NCI-H2171 (cell line): ENCODE results near the gene EPHA6.

Experiments
- DNase-seq: peaks from one replicate; lab custom pipeline; 2025; lab: John Stamatoyannopoulos, UW

Gene EPHA6

GRCh38 chr3:97706226-97706625 lies 891.8 kb downstream of the EPHA6 start:
- no peak for DNase-seq

GRCh38 chr3:97711654-97712053 lies 897.3 kb downstream of the EPHA6 start:
- DNase-seq = no peak

GRCh38 chr3:97712919-97713318 lies 898.5 kb downstream of the EPHA6 start:
- no peak for DNase-seq

GRCh38 chr3:97713634-97714033 lies 899.2 kb downstream of the EPHA6 start:
- no peak for DNase-seq

- DNase-seq = peak; percentile 77
These were observed 904.9 kb downstream of the EPHA6 start for GRCh38 chr3:97719156-97719821.

- DNase-seq = no peak
These were observed 906.0 kb downstream of the EPHA6 start for GRCh38 chr3:97720417-97720816.

- no peak for DNase-seq
These were observed 907.1 kb downstream of the EPHA6 start for GRCh38 chr3:97721446-97721845.

- no peak for DNase-seq
These were observed 922.5 kb downstream of the EPHA6 start for GRCh38 chr3:97736928-97737327.

- DNase-seq = no peak
These were observed 924.4 kb downstream of the EPHA6 start for GRCh38 chr3:97738761-97739160.

GRCh38 chr3:97742036-97742435 lies 927.6 kb downstream of the EPHA6 start:
- DNase-seq = no peak

GRCh38 chr3:97744289-97744688 lies 929.9 kb downstream of the EPHA6 start:
- no peak for DNase-seq

GRCh38 chr3:97763586-97764406 lies 949.4 kb downstream of the EPHA6 start:
- DNase-seq = no peak

GRCh38 chr3:97764407-97765238 lies 950.2 kb downstream of the EPHA6 start, which contains the start of gene ARL6:
TSS of gene ARL6 (plus strand) at chr3:97764758. CDS start at chr3:97768108, 3,350 bp downstream.
- peak; percentile 99 for DNase-seq

GRCh38 chr3:97765336-97765735 lies 950.9 kb downstream of the EPHA6 start:
- DNase-seq = no peak

GRCh38 chr3:97772926-97773325 lies 958.5 kb downstream of the EPHA6 start:
- DNase-seq = no peak

- no peak for DNase-seq
These were observed 963.8 kb downstream of the EPHA6 start for GRCh38 chr3:97778152-97778551.

GRCh38 chr3:97793420-97794019 lies 979.1 kb downstream of the EPHA6 start:
- DNase-seq = peak; percentile 50

GRCh38 chr3:97795951-97796350 lies 981.6 kb downstream of the EPHA6 start:
- no peak for DNase-seq
